HepG2 (cell line): Measurements from ENCODE around the gene IQGAP2. TPM values are rescaled to one million over a fixed set of nuclear protein-coding genes. Genes with fewer than 3 reads are reported as not detected.

Experiments used
- ATAC-seq: fragments of 200-7000 bp; cut with Tn5 transposase; 3 replicates; pipeline ENCODE4 v1.9.1; 2020; ENCODE audit warnings: mild to moderate bottlenecking, moderate library complexity
- BruUV-seq: library from RNA; stranded (reverse); fragments of 400-500 nt; replicated peaks from 2 replicates; lab custom pipeline; 2021; lab: Mats Ljungman, UMichigan
- CTCF ChIA-PET: fragments of 300-600 bp; formaldehyde crosslinking; extraction: SDS; loops from one replicate; lab custom pipeline; 2021; ENCODE audit warnings: low total read pairs, inconsistent platforms, low intra/inter-chr PET ratio; lab: Yijun Ruan, JAX
- POLR2A ChIA-PET: fragments of 350-600 bp; sonication (Branson Sonifier 250); formaldehyde crosslinking; loops from one replicate; lab custom pipeline; 2020; ENCODE audit warnings: antibody characterized with exemption, inconsistent platforms; lab: Yijun Ruan, JAX
- DNase-seq: peaks from one replicate; pipeline ENCODE4 v3.0.0-alpha.2; 2015; ENCODE audit warnings: low spot score
- FAIRE-seq: peaks from 3 replicates; lab custom pipeline; 2011; peaks lifted over from hg19 to GRCh38; lab: Jason Lieb, UNC
- H2AFZ ChIP-seq: one replicate; pipeline ENCODE4 v1.6.1; 2011; ENCODE audit warnings: low read length, inconsistent platforms
- H3K27ac ChIP-seq: fragments of 300-600 bp; 3 replicates; pipeline ENCODE4 v1.8.0; 2011; ENCODE audit warnings: mixed run types, mild to moderate bottlenecking, mixed read lengths, low read length, inconsistent platforms; ENCODE audit not compliant: insufficient read depth; ENCODE audit errors: extremely low read length
- H3K27me3 ChIP-seq, 2 experiments: fragments of 200-600 bp in 1 of 2; 2 replicates in 1 of 2; 3 replicates in 1 of 2; pipeline versions ENCODE4 v1.6.0 to v1.8.0; 2011; ENCODE audit warnings: low read length in 2 of 2, mild to moderate bottlenecking in 2 of 2, moderate library complexity in 2 of 2, inconsistent platforms in 1 of 2; ENCODE audit not compliant: insufficient read depth in 2 of 2, control insufficient read depth in 1 of 2
- H3K36me3 ChIP-seq, 2 experiments: fragments of 200-600 bp in 1 of 2; replicated peaks in 1 of 2; 2 replicates in 1 of 2; 3 replicates in 1 of 2; pipeline versions ENCODE4 v1.5.1 to v1.8.0; 2011; ENCODE audit warnings: low read length in 2 of 2, inconsistent platforms in 1 of 2; ENCODE audit not compliant: insufficient read depth in 2 of 2, control insufficient read depth in 1 of 2
- H3K4me1 ChIP-seq: 2 replicates; pipeline ENCODE4 v1.5.1; 2012; ENCODE audit warnings: low read length, inconsistent platforms; ENCODE audit not compliant: insufficient read depth
- H3K4me2 ChIP-seq: 2 replicates; pipeline ENCODE4 v1.6.0; 2011; ENCODE audit warnings: low read depth, low read length, inconsistent platforms
- H3K4me3 ChIP-seq, 3 experiments: fragments of 200-600 bp in 1 of 3; sonication (generic), shearing (Covaris generic) in 1 of 3; replicated peaks in 1 of 3; 2 replicates each; pipeline ENCODE4 v1.5.1; 2011 to 2016; ENCODE audit warnings: low read length in 3 of 3, inconsistent platforms in 2 of 3, low read depth in 2 of 3, mild to moderate bottlenecking in 2 of 3, control low read depth in 1 of 3, mixed read lengths in 1 of 3; ENCODE audit not compliant: insufficient read depth in 1 of 3
- H3K79me2 ChIP-seq: one replicate; pipeline ENCODE4 v1.6.1; 2011; ENCODE audit warnings: low read length, inconsistent platforms; ENCODE audit not compliant: insufficient read depth
- H3K9ac ChIP-seq: 2 replicates; pipeline ENCODE4 v1.6.0; 2011; ENCODE audit warnings: mild to moderate bottlenecking, low read depth, low read length, inconsistent platforms; ENCODE audit not compliant: insufficient read depth
- H3K9me3 ChIP-seq: 2 replicates; pipeline ENCODE4 v1.5.1; 2012; ENCODE audit warnings: mild to moderate bottlenecking, low read length
- H4K20me1 ChIP-seq: 2 replicates; pipeline ENCODE4 v1.6.0; 2011; ENCODE audit warnings: inconsistent platforms, mild to moderate bottlenecking, low read length, moderate library complexity; ENCODE audit not compliant: insufficient read depth
- CBX2 ChIP-seq, 2 experiments: fragments of 200-600 bp in 1 of 2; sonication (generic); formaldehyde crosslinking in 1 of 2; IDR thresholded peaks; 2 replicates each; pipeline versions ENCODE4 v1.7.0 to v1.8.1; 2018 to 2022; ENCODE audit warnings: low read depth in 2 of 2, low read length in 1 of 2, mild to moderate bottlenecking in 1 of 2, missing genetic modification reagents in 1 of 2
- HOXA3 ChIP-seq: sonication (generic); formaldehyde crosslinking; IDR thresholded peaks from 2 replicates; pipeline ENCODE4 v1.5.0; 2020; ENCODE audit warnings: missing genetic modification reagents
- IRX3 ChIP-seq: sonication (generic); formaldehyde crosslinking; IDR thresholded peaks from 2 replicates; pipeline ENCODE4 v1.8.1; 2023; ENCODE audit warnings: mild to moderate bottlenecking, low read depth, missing genetic modification reagents, borderline replicate concordance
- PHF20 ChIP-seq: sonication (generic); formaldehyde crosslinking; IDR thresholded peaks from 2 replicates; pipeline ENCODE4 v1.5.0; 2020; ENCODE audit warnings: mild to moderate bottlenecking, missing genetic modification reagents
- SALL1 ChIP-seq: sonication (generic); formaldehyde crosslinking; IDR thresholded peaks from 2 replicates; pipeline ENCODE4 v1.8.0; 2022; ENCODE audit warnings: mild to moderate bottlenecking, missing genetic modification reagents
- TEAD3 ChIP-seq: optimal IDR thresholded peaks from 2 replicates; pipeline ENCODE3; 2016; ENCODE audit warnings: borderline replicate concordance
- whole genome bisulfite sequencing: methylation state at CpG from one replicate; pipeline ENCODE4 v1.1.6; 2017; ENCODE audit warnings: low lambda C conversion rate; 5-methylcytosine and 5-hydroxymethylcytosine counted together
- in situ Hi-C: cut with HindIII; loops from 2 replicates; pipeline ENCODE4 v1.10.0; 2017; ENCODE audit warnings: low pct_unique_long_range_greater_than_20kb; ENCODE audit not compliant: extremely low pct_ligation_motif_present
- intact Hi-C: fragments of 100-400 bp; cut with micrococcal nuclease; formaldehyde crosslinking; loops from one replicate; pipeline ENCODE4 v1.10.0; 2022; ENCODE audit not compliant: unreplicated experiment
- polyA plus RNA-seq, 8 experiments: library from polyadenylated mRNA; depleted of rRNA in 3 of 8; stranded (reverse) in 7 of 8; unstranded in 1 of 8; fragments of >200 nt; fragmentation: Illumina TruSeq in 4 of 8; extraction: Trizol in 4 of 8; gene quantifications; 2 replicates each; pipeline versions ENCODE4 v1.2.1 to v1.2.3, GENCODE V29; 2011 to 2016; ENCODE audit warnings: low read depth in 4 of 8, missing spikeins in 1 of 8, mixed read lengths in 1 of 8; ENCODE audit not compliant: insufficient read depth in 1 of 8
- total RNA-seq, 5 experiments: library from RNA; depleted of rRNA; stranded (reverse); fragments of >200 nt; fragmentation: Illumina TruSeq; extraction: Trizol; gene quantifications; 2 replicates each; pipeline ENCODE4 v1.2.3, GENCODE V29; 2016; ENCODE audit warnings: low read depth in 1 of 5
- TF ChIP-seq, protein P1 (sequence below): sonication (generic); formaldehyde crosslinking; IDR thresholded peaks from 2 replicates; pipeline ENCODE4 v1.4.0; 2020; ENCODE audit warnings: missing genetic modification reagents, borderline replicate concordance
- TF ChIP-seq, protein P2 (sequence below): sonication (generic); formaldehyde crosslinking; IDR thresholded peaks from 2 replicates; pipeline ENCODE4 v1.8.1; 2023; ENCODE audit warnings: mild to moderate bottlenecking, missing genetic modification reagents
- TF ChIP-seq, protein P3 (sequence below): sonication (generic); formaldehyde crosslinking; IDR thresholded peaks from 2 replicates; pipeline ENCODE4 v1.4.0; 2020; ENCODE audit warnings: mild to moderate bottlenecking, missing genetic modification reagents

IQGAP2 gene
- total and polyA plus RNA-seq, 2 of the 13 experiments (the other 11 are each of a cell fraction or from before 2014, with no cell fraction given) = 35.2 to 83.3 TPM

DNA sequence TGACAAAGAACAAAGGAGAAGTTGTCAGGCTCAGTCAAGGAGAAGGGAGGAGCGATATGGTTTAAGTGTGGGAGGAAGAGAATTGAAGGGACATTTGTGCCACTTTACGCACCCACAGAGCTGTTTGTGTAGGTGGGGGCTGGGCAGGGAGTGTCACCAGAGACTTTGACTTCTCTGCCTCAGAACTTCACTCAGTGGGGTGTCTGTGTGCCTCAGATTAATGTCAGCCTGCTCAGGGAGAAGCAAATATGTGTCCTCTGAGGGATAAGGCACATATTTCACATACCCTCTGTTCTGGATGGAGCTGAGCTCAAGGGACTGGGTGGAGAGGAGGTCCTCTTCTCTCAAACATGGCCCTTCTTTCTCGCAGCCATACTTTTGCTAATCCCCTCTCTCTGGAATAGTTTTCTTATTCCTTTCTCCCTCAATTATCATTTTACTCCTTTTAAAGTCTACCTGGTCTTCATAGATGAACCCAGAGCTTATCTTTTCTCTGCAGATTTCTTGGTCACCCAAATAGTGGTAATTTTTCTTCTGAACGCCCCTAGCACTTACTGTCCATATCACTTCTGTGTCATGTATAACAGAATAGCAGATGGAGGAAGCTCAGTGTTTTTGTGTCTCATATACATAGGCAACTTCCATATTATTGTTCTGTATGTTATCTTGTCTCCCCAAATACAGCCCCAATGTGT, 77.0 kb downstream of the IQGAP2 start (continued):
- TF ChIP-seq, protein P1, sequence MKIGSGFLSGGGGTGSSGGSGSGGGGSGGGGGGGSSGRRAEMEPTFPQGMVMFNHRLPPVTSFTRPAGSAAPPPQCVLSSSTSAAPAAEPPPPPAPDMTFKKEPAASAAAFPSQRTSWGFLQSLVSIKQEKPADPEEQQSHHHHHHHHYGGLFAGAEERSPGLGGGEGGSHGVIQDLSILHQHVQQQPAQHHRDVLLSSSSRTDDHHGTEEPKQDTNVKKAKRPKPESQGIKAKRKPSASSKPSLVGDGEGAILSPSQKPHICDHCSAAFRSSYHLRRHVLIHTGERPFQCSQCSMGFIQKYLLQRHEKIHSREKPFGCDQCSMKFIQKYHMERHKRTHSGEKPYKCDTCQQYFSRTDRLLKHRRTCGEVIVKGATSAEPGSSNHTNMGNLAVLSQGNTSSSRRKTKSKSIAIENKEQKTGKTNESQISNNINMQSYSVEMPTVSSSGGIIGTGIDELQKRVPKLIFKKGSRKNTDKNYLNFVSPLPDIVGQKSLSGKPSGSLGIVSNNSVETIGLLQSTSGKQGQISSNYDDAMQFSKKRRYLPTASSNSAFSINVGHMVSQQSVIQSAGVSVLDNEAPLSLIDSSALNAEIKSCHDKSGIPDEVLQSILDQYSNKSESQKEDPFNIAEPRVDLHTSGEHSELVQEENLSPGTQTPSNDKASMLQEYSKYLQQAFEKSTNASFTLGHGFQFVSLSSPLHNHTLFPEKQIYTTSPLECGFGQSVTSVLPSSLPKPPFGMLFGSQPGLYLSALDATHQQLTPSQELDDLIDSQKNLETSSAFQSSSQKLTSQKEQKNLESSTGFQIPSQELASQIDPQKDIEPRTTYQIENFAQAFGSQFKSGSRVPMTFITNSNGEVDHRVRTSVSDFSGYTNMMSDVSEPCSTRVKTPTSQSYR = peak; percentile 72; the same call in 1 of the 2 replicates
- TF ChIP-seq HOXA3 (CRISPR knock-in tag) = 0 out of 2 replicates have a peak, but pooled peaks have one; percentile 14
- TF ChIP-seq SALL1 = 0 out of 2 replicates have a peak, but pooled peaks have one; percentile 35
- TF ChIP-seq, all 625 proteins: peak for 6

DNA sequence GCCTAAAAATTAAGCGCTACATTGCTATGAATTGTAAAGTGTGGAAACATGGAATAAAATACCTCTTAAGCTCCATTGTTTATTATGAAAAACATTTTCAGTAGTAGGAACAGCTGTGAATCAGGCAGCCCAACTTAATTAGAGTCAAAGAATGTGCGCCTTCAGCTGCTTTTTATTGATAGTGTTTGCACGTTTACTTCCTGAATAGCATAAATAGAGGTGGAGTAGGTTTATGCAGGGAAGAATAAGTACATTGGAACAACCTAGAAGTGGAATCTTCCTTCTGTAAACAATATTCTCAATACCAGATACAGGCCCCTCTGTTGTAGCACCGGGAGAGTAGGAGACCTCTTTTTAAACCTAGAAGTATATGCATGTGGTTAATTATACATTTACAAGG, 79.9 kb downstream of the IQGAP2 start:
- no TSS peak for BruUV-seq
- Histone ChIP-seq H3K4me3 (no peak overlapping the region), H3K27me3 (no peaks in the 10 kb centered on the region), H3K4me2 (no peak overlapping the region), H3K79me2 (peaks cover 36% of the 10 kb centered on the region), H3K36me3 (no peaks in the 10 kb centered on the region; a peak in 2 of 5 replicates), H3K9me3 (no peaks in the 10 kb centered on the region), H3K9ac (no peak overlapping the region), H2AFZ (no peak overlapping the region), H3K27ac (no peak overlapping the region), H3K4me1 (peaks cover 64% of the 10 kb centered on the region), H4K20me1 (no peaks in the 10 kb centered on the region)
- DNase-seq (no peak), FAIRE-seq (no peak), ATAC-seq (no peak)
- ChIA-PET POLR2A (no interaction called here), CTCF (no interaction called here)
- intact Hi-C loops (no loop called here), in situ Hi-C loops (no loop called here)
- 94% methylated on average over 4 of the region's 4 CpGs for WGBS
- TF ChIP-seq, protein P2, sequence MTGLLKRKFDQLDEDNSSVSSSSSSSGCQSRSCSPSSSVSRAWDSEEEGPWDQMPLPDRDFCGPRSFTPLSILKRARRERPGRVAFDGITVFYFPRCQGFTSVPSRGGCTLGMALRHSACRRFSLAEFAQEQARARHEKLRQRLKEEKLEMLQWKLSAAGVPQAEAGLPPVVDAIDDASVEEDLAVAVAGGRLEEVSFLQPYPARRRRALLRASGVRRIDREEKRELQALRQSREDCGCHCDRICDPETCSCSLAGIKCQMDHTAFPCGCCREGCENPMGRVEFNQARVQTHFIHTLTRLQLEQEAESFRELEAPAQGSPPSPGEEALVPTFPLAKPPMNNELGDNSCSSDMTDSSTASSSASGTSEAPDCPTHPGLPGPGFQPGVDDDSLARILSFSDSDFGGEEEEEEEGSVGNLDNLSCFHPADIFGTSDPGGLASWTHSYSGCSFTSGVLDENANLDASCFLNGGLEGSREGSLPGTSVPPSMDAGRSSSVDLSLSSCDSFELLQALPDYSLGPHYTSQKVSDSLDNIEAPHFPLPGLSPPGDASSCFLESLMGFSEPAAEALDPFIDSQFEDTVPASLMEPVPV (CRISPR knock-in tag) = no peak
- TF ChIP-seq TEAD3 (CRISPR knock-in tag) (no peak), PHF20 (no peak), IRX3 (CRISPR knock-in tag) (no peak), CBX2 (IDR thresholded peaks at IDR 0.05; ENCODE audit: low read depth, low read length) (no peak), CBX2 (CRISPR knock-in tag; IDR thresholded peaks at IDR 0.05; ENCODE audit: low read depth) (no peak)
- TF ChIP-seq, protein P3, sequence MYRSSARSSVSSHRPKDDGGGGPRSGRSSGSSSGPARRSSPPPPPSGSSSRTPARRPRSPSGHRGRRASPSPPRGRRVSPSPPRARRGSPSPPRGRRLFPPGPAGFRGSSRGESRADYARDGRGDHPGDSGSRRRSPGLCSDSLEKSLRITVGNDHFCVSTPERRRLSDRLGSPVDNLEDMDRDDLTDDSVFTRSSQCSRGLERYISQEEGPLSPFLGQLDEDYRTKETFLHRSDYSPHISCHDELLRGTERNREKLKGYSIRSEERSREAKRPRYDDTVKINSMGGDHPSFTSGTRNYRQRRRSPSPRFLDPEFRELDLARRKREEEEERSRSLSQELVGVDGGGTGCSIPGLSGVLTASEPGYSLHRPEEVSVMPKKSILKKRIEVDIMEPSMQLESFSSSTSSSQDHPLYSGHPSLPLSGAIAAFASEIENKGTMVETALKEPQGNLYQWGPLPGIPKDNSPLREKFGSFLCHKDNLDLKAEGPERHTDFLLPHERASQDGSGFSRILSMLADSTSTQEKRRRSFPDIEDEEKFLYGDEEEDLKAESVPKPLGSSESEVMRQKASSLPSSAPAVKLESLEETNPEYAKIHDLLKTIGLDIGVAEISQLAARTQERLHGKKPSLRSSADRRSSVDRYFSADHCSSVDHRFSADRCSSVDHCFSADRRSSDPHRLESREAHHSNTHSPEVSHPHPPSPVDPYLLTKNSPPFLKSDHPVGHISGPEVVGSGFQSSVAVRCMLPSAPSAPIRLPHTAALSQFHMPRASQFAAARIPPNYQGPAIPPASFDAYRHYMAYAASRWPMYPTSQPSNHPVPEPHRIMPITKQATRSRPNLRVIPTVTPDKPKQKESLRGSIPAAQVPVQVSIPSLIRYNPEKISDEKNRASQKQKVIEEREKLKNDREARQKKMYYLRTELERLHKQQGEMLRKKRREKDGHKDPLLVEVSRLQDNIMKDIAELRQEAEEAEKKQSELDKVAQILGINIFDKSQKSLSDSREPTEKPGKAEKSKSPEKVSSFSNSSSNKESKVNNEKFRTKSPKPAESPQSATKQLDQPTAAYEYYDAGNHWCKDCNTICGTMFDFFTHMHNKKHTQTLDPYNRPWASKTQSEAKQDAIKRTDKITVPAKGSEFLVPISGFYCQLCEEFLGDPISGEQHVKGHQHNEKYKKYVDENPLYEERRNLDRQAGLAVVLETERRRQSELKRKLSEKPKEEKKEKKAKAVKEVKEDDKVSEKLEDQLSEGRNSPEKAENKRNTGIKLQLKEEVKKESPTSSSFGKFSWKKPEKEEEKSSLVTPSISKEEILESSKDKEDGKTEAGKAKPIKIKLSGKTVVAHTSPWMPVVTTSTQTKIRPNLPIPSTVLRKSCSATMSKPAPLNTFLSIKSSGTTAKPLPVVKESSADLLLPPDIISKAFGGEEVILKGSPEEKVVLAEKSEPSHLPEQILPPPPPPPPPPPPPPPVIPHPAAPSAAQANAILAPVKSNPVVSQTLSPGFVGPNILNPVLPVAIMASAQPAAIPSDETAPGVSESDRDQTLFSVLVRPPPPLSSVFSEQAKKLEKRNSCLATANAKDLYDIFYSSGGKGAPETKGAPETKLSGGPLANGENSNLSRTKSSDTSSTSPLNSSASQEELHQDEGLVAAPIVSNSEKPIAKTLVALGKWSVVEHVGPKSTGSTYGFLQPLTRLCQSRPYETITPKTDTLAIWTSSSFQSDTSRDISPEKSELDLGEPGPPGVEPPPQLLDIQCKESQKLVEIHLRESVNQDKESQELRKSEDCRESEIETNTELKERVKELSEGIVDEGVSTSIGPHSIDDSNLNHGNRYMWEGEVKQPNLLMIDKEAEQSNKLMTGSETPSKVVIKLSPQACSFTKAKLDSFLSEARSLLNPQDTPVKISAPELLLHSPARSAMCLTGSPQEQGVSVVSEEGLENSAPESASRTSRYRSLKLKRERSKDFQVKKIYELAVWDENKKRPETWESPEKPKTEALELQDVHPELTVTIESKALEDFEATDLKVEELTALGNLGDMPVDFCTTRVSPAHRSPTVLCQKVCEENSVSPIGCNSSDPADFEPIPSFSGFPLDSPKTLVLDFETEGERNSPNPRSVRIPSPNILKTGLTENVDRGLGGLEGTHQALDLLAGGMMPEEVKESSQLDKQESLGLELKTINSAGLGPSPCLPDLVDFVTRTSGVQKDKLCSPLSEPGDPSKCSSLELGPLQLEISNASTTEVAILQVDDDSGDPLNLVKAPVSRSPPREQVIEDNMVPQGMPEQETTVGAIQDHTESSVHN (CRISPR knock-in tag) = no peak
